SK-N-SH treated with all-trans-retinoic acid at 6 μM for 48 hours (cell line): ENCODE data around the gene LEAP2.

ENCODE experiments used
- ATAC-seq: fragments of 200-7000 bp; cut with Tn5 transposase; 3 replicates; pipeline ENCODE4 v1.9.1; 2020; ENCODE audit warnings: mild to moderate bottlenecking, moderate library complexity
- BACH2 ChIP-seq: fragments of 250-450 bp; sonication (Bioruptor Pico); IDR thresholded peaks from 2 replicates; pipeline ENCODE4 v1.9.0; 2021; ENCODE audit warnings: mild to moderate bottlenecking, borderline replicate concordance
- CREB5 ChIP-seq: fragments of 250-450 bp; sonication (Bioruptor Pico); IDR thresholded peaks from 2 replicates; pipeline ENCODE4 v1.5.1; 2020; ENCODE audit warnings: low read depth, mild to moderate bottlenecking, moderate library complexity
- CSDC2 ChIP-seq: fragments of 250-450 bp; sonication (Bioruptor Pico); IDR thresholded peaks from 2 replicates; pipeline ENCODE4 v1.5.0; 2020; ENCODE audit warnings: mild to moderate bottlenecking, moderate library complexity
- CSRNP3 ChIP-seq: fragments of 250-450 bp; sonication (Bioruptor Pico); IDR thresholded peaks from 2 replicates; pipeline ENCODE4 v1.5.1; 2021; ENCODE audit warnings: mild to moderate bottlenecking, moderate library complexity
- ESRRG ChIP-seq: fragments of 250-450 bp; sonication (Bioruptor Pico); IDR thresholded peaks from 2 replicates; pipeline ENCODE4 v1.6.1; 2021; ENCODE audit warnings: mild to moderate bottlenecking
- GLIS3 ChIP-seq: fragments of 250-450 bp; sonication (Bioruptor Pico); IDR thresholded peaks from 2 replicates; pipeline ENCODE4 v1.5.0; 2020; ENCODE audit warnings: mild to moderate bottlenecking, moderate library complexity
- ISL1 ChIP-seq: fragments of 250-450 bp; sonication (Bioruptor Pico); IDR thresholded peaks from 2 replicates; pipeline ENCODE4 v2.1.2; 2022; ENCODE audit warnings: mild to moderate bottlenecking, moderate library complexity
- OSR1 ChIP-seq: fragments of 250-450 bp; sonication (Bioruptor Pico); IDR thresholded peaks from 2 replicates; pipeline ENCODE4 v1.8.0; 2022; ENCODE audit warnings: moderate library complexity, mild to moderate bottlenecking, inconsistent platforms
- PATZ1 ChIP-seq: fragments of 250-450 bp; sonication (Bioruptor Pico); IDR thresholded peaks from 2 replicates; pipeline ENCODE4 v1.8.0; 2020; ENCODE audit warnings: mild to moderate bottlenecking, moderate library complexity, borderline replicate concordance
- POU6F1 ChIP-seq: fragments of 250-450 bp; sonication (Bioruptor Pico); IDR thresholded peaks from 2 replicates; pipeline ENCODE4 v1.8.0; 2021; ENCODE audit warnings: low read depth, mild to moderate bottlenecking, moderate library complexity, borderline replicate concordance
- PPARA ChIP-seq: fragments of 250-450 bp; sonication (Bioruptor Pico); IDR thresholded peaks from 2 replicates; pipeline ENCODE4 v1.5.0; 2020; ENCODE audit warnings: mild to moderate bottlenecking, borderline replicate concordance
- RARB ChIP-seq: fragments of 250-450 bp; sonication (Bioruptor Pico); IDR thresholded peaks from 2 replicates; pipeline ENCODE4 v1.8.0; 2021; ENCODE audit warnings: mild to moderate bottlenecking, moderate library complexity
- SNAI2 ChIP-seq: fragments of 250-450 bp; sonication (Bioruptor Pico); IDR thresholded peaks from 2 replicates; pipeline ENCODE4 v1.5.0; 2020; ENCODE audit warnings: mild to moderate bottlenecking, moderate library complexity
- TCF4 ChIP-seq: fragments of 250-450 bp; sonication (Bioruptor Pico); IDR thresholded peaks from 2 replicates; pipeline ENCODE4 v1.8.0; 2021; ENCODE audit warnings: mild to moderate bottlenecking, moderate library complexity, borderline replicate concordance
- TOX ChIP-seq: fragments of 250-450 bp; sonication (Bioruptor Pico); IDR thresholded peaks from 2 replicates; pipeline ENCODE4 v1.8.0; 2021; ENCODE audit warnings: mild to moderate bottlenecking, moderate library complexity, borderline replicate concordance
- TSHZ2 ChIP-seq: fragments of 250-450 bp; sonication (Bioruptor Pico); IDR thresholded peaks from 2 replicates; pipeline ENCODE4 v1.5.0; 2020; ENCODE audit warnings: mild to moderate bottlenecking, moderate library complexity
- ZC3H10 ChIP-seq: fragments of 250-450 bp; sonication (Bioruptor Pico); IDR thresholded peaks from 2 replicates; pipeline ENCODE4 v1.5.1; 2021; ENCODE audit warnings: mild to moderate bottlenecking, moderate library complexity
- ZFP3 ChIP-seq: fragments of 250-450 bp; sonication (Bioruptor Pico); IDR thresholded peaks from 2 replicates; pipeline ENCODE4 v1.5.0; 2020; ENCODE audit warnings: mild to moderate bottlenecking, moderate library complexity
- ZFP30 ChIP-seq: fragments of 450-650 bp; formaldehyde crosslinking; IDR thresholded peaks from 2 replicates; pipeline ENCODE4 v1.5.0; 2022; ENCODE audit warnings: mild to moderate bottlenecking, moderate library complexity
- ZNF565 ChIP-seq: fragments of 450-650 bp; formaldehyde crosslinking; conservative IDR thresholded peaks from 2 replicates; pipeline ENCODE4 v1.5.0; 2020; ENCODE audit warnings: low read depth, mild to moderate bottlenecking, moderate library complexity
- ZNF70 ChIP-seq: fragments of 450-650 bp; formaldehyde crosslinking; IDR thresholded peaks from 2 replicates; pipeline ENCODE4 v1.5.0; 2020; ENCODE audit warnings: mild to moderate bottlenecking, moderate library complexity
- ZNF8 ChIP-seq: fragments of 450-650 bp; formaldehyde crosslinking; IDR thresholded peaks from 2 replicates; pipeline ENCODE4 v1.5.0; 2020; ENCODE audit warnings: mild to moderate bottlenecking, moderate library complexity

Gene LEAP2

GRCh38 chr5:132849347-132849746 lies 24.1 kb upstream of the LEAP2 start:
- TF ChIP-seq ZFP30 (CRISPR knock-in tag) (no peak), RARB (CRISPR knock-in tag) (no peak), BACH2 (no peak), ESRRG (CRISPR knock-in tag) (no peak), POU6F1 (CRISPR knock-in tag) (no peak), CSDC2 (no peak), ISL1 (CRISPR knock-in tag) (no peak), ZFP3 (CRISPR knock-in tag) (no peak), GLIS3 (CRISPR knock-in tag) (no peak), TOX (CRISPR knock-in tag) (no peak), OSR1 (CRISPR knock-in tag) (no peak), TCF4 (no peak), ZNF8 (CRISPR knock-in tag) (no peak), CREB5 (CRISPR knock-in tag) (no peak), ZNF565 (CRISPR knock-in tag) (no peak), PATZ1 (CRISPR knock-in tag) (no peak)
- TF ChIP-seq, all 23 proteins: peak for 0
- no peak for ATAC-seq

- TF ChIP-seq CSRNP3 (no peak), SNAI2 (CRISPR knock-in tag) (no peak), RARB (CRISPR knock-in tag) (no peak), TCF4 (no peak), CREB5 (CRISPR knock-in tag) (no peak), ZC3H10 (CRISPR knock-in tag) (no peak), ZNF8 (CRISPR knock-in tag) (no peak), ZFP30 (CRISPR knock-in tag) (no peak), TOX (CRISPR knock-in tag) (no peak), PPARA (CRISPR knock-in tag) (no peak), GLIS3 (CRISPR knock-in tag) (no peak), PATZ1 (CRISPR knock-in tag) (no peak), ESRRG (CRISPR knock-in tag) (no peak), OSR1 (CRISPR knock-in tag) (no peak), ZNF565 (CRISPR knock-in tag) (no peak), CSDC2 (no peak), BACH2 (no peak), ZNF70 (no peak)
- ATAC-seq = no peak
Measured at GRCh38 chr5:132850066-132850465, 23.4 kb upstream of the LEAP2 start.

- ATAC-seq = no peak
- TF ChIP-seq ESRRG (CRISPR knock-in tag) = no peak
- no peak for TF ChIP-seq PPARA (CRISPR knock-in tag)
- TF ChIP-seq CSRNP3 = no peak
- TF ChIP-seq ZNF70 = no peak
- no peak for TF ChIP-seq ZFP3 (CRISPR knock-in tag)
- TF ChIP-seq TSHZ2 (CRISPR knock-in tag) = no peak
- TF ChIP-seq RARB (CRISPR knock-in tag) = no peak
Measured at GRCh38 chr5:132853323-132853722, 20.1 kb upstream of the LEAP2 start.
